H9 (cell line): ENCODE data around the gene MED10. TPM values are rescaled to one million over a fixed set of nuclear protein-coding genes. Genes with fewer than 3 reads are reported as not detected.
A peak's percentile ranks its signal among the peaks of the same experiment; 100 is the strongest.

ENCODE experiments used
- DNase-seq: peaks from one replicate; pipeline ENCODE4 v3.0.0-alpha.2; 2017
- H2AFZ ChIP-seq: one replicate; pipeline ENCODE4 v1.6.1; 2013; ENCODE audit warnings: mild to moderate bottlenecking, low read length, control low read depth, moderate library complexity
- H2AK5ac ChIP-seq: 2 replicates; pipeline ENCODE4 v1.6.1; 2013; ENCODE audit warnings: low read length, control low read depth, mixed read lengths; ENCODE audit not compliant: insufficient read length
- H2BK120ac ChIP-seq: one replicate; pipeline ENCODE4 v1.6.1; 2013; ENCODE audit warnings: low read depth, mild to moderate bottlenecking, low read length, control low read depth, inconsistent platforms; ENCODE audit not compliant: poor library complexity, severe bottlenecking
- H2BK12ac ChIP-seq: 2 replicates; pipeline ENCODE4 v1.6.1; 2013; ENCODE audit warnings: low read length, control low read depth, mixed read lengths, low read depth; ENCODE audit not compliant: insufficient read length
- H2BK15ac ChIP-seq: 2 replicates; pipeline ENCODE4 v1.6.1; 2013; ENCODE audit warnings: low read depth, low read length, control low read depth
- H2BK20ac ChIP-seq: one replicate; pipeline ENCODE4 v1.6.1; 2013; ENCODE audit warnings: low read depth, mild to moderate bottlenecking, low read length, control low read depth, inconsistent platforms; ENCODE audit not compliant: poor library complexity, severe bottlenecking
- H2BK5ac ChIP-seq: 2 replicates; pipeline ENCODE4 v1.6.1; 2013; ENCODE audit warnings: low read length, control low read depth, mixed read lengths; ENCODE audit not compliant: insufficient read length
- H3K14ac ChIP-seq: 2 replicates; pipeline ENCODE4 v1.6.1; 2013; ENCODE audit warnings: low read length, control low read depth; ENCODE audit not compliant: insufficient read depth
- H3K18ac ChIP-seq: 2 replicates; pipeline ENCODE4 v1.6.1; 2013; ENCODE audit warnings: low read depth, mild to moderate bottlenecking, mixed read lengths, low read length, control low read depth; ENCODE audit not compliant: insufficient read length
- H3K23ac ChIP-seq: 2 replicates; pipeline ENCODE4 v1.6.1; 2013; ENCODE audit warnings: low read length, control low read depth, mixed read lengths, low read depth; ENCODE audit not compliant: insufficient read length
- H3K23me2 ChIP-seq: 2 replicates; pipeline ENCODE4 v1.6.1; 2013; ENCODE audit warnings: low read depth, mild to moderate bottlenecking, mixed read lengths, low read length, control low read depth; ENCODE audit not compliant: insufficient read length, poor library complexity, severe bottlenecking
- H3K27ac ChIP-seq: 2 replicates; pipeline ENCODE4 v1.5.1; 2013; ENCODE audit warnings: low read length, control low read depth, mixed read lengths, low read depth; ENCODE audit not compliant: insufficient read length
- H3K27me3 ChIP-seq: 2 replicates; pipeline ENCODE4 v1.6.1; 2013; ENCODE audit warnings: low read length, control low read depth, inconsistent platforms; ENCODE audit not compliant: insufficient read depth
- H3K4ac ChIP-seq: 2 replicates; pipeline ENCODE4 v1.6.1; 2013; ENCODE audit warnings: low read depth, mild to moderate bottlenecking, control low read depth, inconsistent platforms, low read length, moderate library complexity
- H3K4me1 ChIP-seq: 2 replicates; pipeline ENCODE4 v1.6.1; 2013; ENCODE audit warnings: low read length, control low read depth, inconsistent platforms; ENCODE audit not compliant: insufficient read depth
- H3K4me2 ChIP-seq: 2 replicates; pipeline ENCODE4 v1.6.1; 2013; ENCODE audit warnings: low read length, control low read depth, mixed read lengths; ENCODE audit not compliant: insufficient read length, insufficient read depth
- H3K56ac ChIP-seq: 2 replicates; pipeline ENCODE4 v1.6.1; 2013; ENCODE audit warnings: low read depth, mild to moderate bottlenecking, mixed read lengths, low read length, control low read depth; ENCODE audit not compliant: insufficient read length
- H3K79me1 ChIP-seq: 2 replicates; pipeline ENCODE4 v1.6.1; 2013; ENCODE audit warnings: low read depth, mild to moderate bottlenecking, moderate library complexity, low read length, control low read depth, inconsistent platforms; ENCODE audit not compliant: insufficient read depth, poor library complexity, severe bottlenecking
- H3K79me2 ChIP-seq: 2 replicates; pipeline ENCODE4 v1.6.1; 2013; ENCODE audit warnings: low read length, control low read depth, inconsistent platforms; ENCODE audit not compliant: insufficient read depth
- H3K9ac ChIP-seq: 2 replicates; pipeline ENCODE4 v1.6.1; 2013; ENCODE audit warnings: low read length, control low read depth, mixed read lengths; ENCODE audit not compliant: insufficient read length; ENCODE audit errors: extremely low read depth
- H3K9me3 ChIP-seq: one replicate; pipeline ENCODE4 v1.6.1; 2013; ENCODE audit warnings: low read depth, low read length, inconsistent platforms; ENCODE audit not compliant: control insufficient read depth
- H3T11ph ChIP-seq: one replicate; pipeline ENCODE4 v1.6.1; 2013; ENCODE audit warnings: mild to moderate bottlenecking, low read length, control low read depth, inconsistent platforms
- H4K20me1 ChIP-seq: one replicate; pipeline ENCODE4 v1.6.1; 2013; ENCODE audit not compliant: control insufficient read depth, insufficient read length, insufficient read depth
- H4K5ac ChIP-seq: 2 replicates; pipeline ENCODE4 v1.6.1; 2013; ENCODE audit warnings: low read depth, mild to moderate bottlenecking, mixed read lengths, low read length, control low read depth; ENCODE audit not compliant: insufficient read length
- H4K8ac ChIP-seq: replicated peaks from 2 replicates; pipeline ENCODE4 v1.6.1; 2013; ENCODE audit warnings: low read length, control low read depth, mixed read lengths, low read depth; ENCODE audit not compliant: insufficient read length
- H4K91ac ChIP-seq: 2 replicates; pipeline ENCODE4 v1.6.1; 2013; ENCODE audit warnings: low read depth, mild to moderate bottlenecking, moderate library complexity, mixed read lengths, low read length, control low read depth; ENCODE audit not compliant: insufficient read length
- H3K27ac Mint-ChIP-seq, 3 experiments: 2 replicates in 2 of 3; 3 replicates in 1 of 3; pipeline ENCODE4 v1.8.0; 2020 to 2021; ENCODE audit warnings: mixed read lengths in 3 of 3, mild to moderate bottlenecking in 1 of 3, moderate library complexity in 1 of 3
- H3K27me3 Mint-ChIP-seq: 2 replicates; pipeline ENCODE4 v1.8.0; 2021; ENCODE audit warnings: low read depth, mild to moderate bottlenecking, moderate library complexity, mixed read lengths
- H3K36me3 Mint-ChIP-seq, 3 experiments: 2 replicates in 2 of 3; 3 replicates in 1 of 3; pipeline ENCODE4 v1.8.0; 2020 to 2021; ENCODE audit warnings: low read depth in 3 of 3, mixed read lengths in 3 of 3; ENCODE audit not compliant: insufficient read depth in 1 of 3
- H3K4me1 Mint-ChIP-seq, 2 experiments: 2 replicates each; pipeline ENCODE4 v1.8.0; 2020; ENCODE audit warnings: mixed read lengths in 2 of 2
- H3K4me3 Mint-ChIP-seq, 2 experiments: 2 replicates in 1 of 2; 3 replicates in 1 of 2; pipeline ENCODE4 v1.8.0; 2020 to 2021; ENCODE audit warnings: mild to moderate bottlenecking in 2 of 2, mixed read lengths in 2 of 2, moderate library complexity in 1 of 2
- H3K9me3 Mint-ChIP-seq, 2 experiments: 2 replicates in 1 of 2; 3 replicates in 1 of 2; pipeline ENCODE4 v1.8.0; 2020; ENCODE audit warnings: mild to moderate bottlenecking in 2 of 2, mixed read lengths in 2 of 2, moderate library complexity in 1 of 2
- CTCF ChIP-seq: fragments of 200-600 bp; sonication (generic); conservative IDR thresholded peaks from 3 replicates; pipeline ENCODE4 v1.8.0; 2021; ENCODE audit warnings: antibody characterized with exemption, mild to moderate bottlenecking
- WGBS: extraction: QIAGEN DNeasy Blood & Tissue Kit; methylation state at CpG from one replicate; pipeline ENCODE4 v1.1.7; 2013; ENCODE audit warnings: missing lambda C conversion rate, low lambda C conversion rate, mixed read lengths; ENCODE audit not compliant: insufficient read length; ENCODE audit errors: extremely low coverage; 5-methylcytosine and 5-hydroxymethylcytosine counted together
- total RNA-seq: library from RNA; stranded (reverse); gene quantifications from 2 replicates; pipeline ENCODE4 v1.2.1, GENCODE V29; 2021

Gene MED10
- total RNA-seq, 1 experiment from 2014 or later, result 35.3 TPM

- peak; percentile 27 for DNase-seq
- WGBS, result no CpG with 5 or more reads among the region's 13 CpGs
These were observed 7.8 kb downstream of the MED10 start for GRCh38 chr5:6370580-6370979.

More at GRCh38 chr5:6370580-6370979, 7.8 kb downstream of the MED10 start:
- Histone ChIP-seq H3K79me2 (no peaks in the 10 kb centered on the region), H4K91ac (no peak overlapping the region), H2AK5ac (no peak overlapping the region), H3T11ph (no peak overlapping the region), H4K8ac (no peak overlapping the region), H3K4ac (no peak overlapping the region), H2AFZ (no peak overlapping the region), H3K23ac (no peak overlapping the region), H3K14ac (no peak overlapping the region), H3K4me2 (no peak overlapping the region), H3K4me1 (no peaks in the 10 kb centered on the region), H2BK15ac (no peak overlapping the region), H3K9me3 (no peaks in the 10 kb centered on the region), H2BK120ac (no peak overlapping the region), H3K79me1 (no peaks in the 10 kb centered on the region), H3K56ac (no peak overlapping the region), H4K5ac (no peak overlapping the region), H2BK5ac (no peak overlapping the region), H3K27me3 (no peaks in the 10 kb centered on the region), H4K20me1 (no peaks in the 10 kb centered on the region), H3K18ac (no peak overlapping the region), H2BK12ac (no peak overlapping the region), H3K9ac (no peak overlapping the region), H3K27ac (no peak overlapping the region), H3K23me2 (no peaks in the 10 kb centered on the region), H2BK20ac (no peak overlapping the region)
- Mint-ChIP-seq H3K4me3 (no peak overlapping the region), H3K9me3 (no peaks in the 10 kb centered on the region), H3K36me3 (peaks cover 38 to 64% (median 43%) of the 10 kb centered on the region in 3 experiments; a peak in 6 of 7 replicates), H3K4me1 (no peaks in the 10 kb centered on the region), H3K27me3 (peaks cover 1% of the 10 kb centered on the region; the same call in 1 of the 2 replicates), H3K27ac (no peak overlapping the region)
- TF ChIP-seq CTCF, result peak; percentile 29; the same call in 1 of the 3 replicates
